Measurements from ENCODE around the gene CEND1. TPM values are rescaled to one million over a fixed set of nuclear protein-coding genes. Genes with fewer than 3 reads are reported as not detected.

Gene CEND1
- total and polyA plus RNA-seq, 2 donors (not counting 1 experiment from before 2014, with no cell fraction given), result 0.25 to 1.3 TPM

DNA sequence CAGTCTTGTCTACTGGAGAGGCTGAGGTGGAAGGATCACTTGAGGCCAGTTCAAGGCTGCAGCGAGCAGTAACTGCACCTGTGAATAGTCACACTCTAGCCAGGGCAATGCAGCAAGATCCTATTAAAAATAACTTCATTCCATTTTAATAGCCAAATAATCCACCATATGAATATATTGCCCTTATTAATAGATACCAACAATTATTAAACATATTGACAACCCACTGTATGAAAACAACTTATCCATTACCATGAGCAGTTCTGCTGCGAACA, 23.0 kb downstream of the CEND1 start:
- peaks cover 2% of the 10 kb centered on the region for H4K20me1 ChIP-seq (ENCODE audit: control insufficient read depth, extremely low read depth, insufficient read depth, low read length)
- H3K4me1 ChIP-seq (ENCODE audit: control insufficient read depth, extremely low read depth, insufficient read depth, low read length), result peaks cover 6% of the 10 kb centered on the region
- H2AFZ ChIP-seq (ENCODE audit: low read length), result no peak overlapping the region
- no peak overlapping the region for H3K4me2 ChIP-seq (ENCODE audit: extremely low read depth, insufficient read depth, low read length)
- H3K4me3 ChIP-seq (replicated peaks in 1 of 4; ENCODE audit: control extremely low read depth in 1 of 4, insufficient read depth in 1 of 4, low read depth in 3 of 4, low read length in 4 of 4), result no peak overlapping the region
- no peak for DNase-seq (ENCODE audit: low read depth in 2 of 2)
- no peaks in the 10 kb centered on the region for H3K27me3 ChIP-seq (ENCODE audit: control insufficient read depth, insufficient read depth, low read length)
- H3K9me3 ChIP-seq (ENCODE audit: control insufficient read depth, insufficient read depth, low read depth, low read length), result no peaks in the 10 kb centered on the region
- no peak overlapping the region for H3K27ac ChIP-seq (ENCODE audit: insufficient read depth, low read length)
- TF ChIP-seq, protein P1, sequence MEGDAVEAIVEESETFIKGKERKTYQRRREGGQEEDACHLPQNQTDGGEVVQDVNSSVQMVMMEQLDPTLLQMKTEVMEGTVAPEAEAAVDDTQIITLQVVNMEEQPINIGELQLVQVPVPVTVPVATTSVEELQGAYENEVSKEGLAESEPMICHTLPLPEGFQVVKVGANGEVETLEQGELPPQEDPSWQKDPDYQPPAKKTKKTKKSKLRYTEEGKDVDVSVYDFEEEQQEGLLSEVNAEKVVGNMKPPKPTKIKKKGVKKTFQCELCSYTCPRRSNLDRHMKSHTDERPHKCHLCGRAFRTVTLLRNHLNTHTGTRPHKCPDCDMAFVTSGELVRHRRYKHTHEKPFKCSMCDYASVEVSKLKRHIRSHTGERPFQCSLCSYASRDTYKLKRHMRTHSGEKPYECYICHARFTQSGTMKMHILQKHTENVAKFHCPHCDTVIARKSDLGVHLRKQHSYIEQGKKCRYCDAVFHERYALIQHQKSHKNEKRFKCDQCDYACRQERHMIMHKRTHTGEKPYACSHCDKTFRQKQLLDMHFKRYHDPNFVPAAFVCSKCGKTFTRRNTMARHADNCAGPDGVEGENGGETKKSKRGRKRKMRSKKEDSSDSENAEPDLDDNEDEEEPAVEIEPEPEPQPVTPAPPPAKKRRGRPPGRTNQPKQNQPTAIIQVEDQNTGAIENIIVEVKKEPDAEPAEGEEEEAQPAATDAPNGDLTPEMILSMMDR (conservative IDR thresholded peaks at IDR 0.05 in 1 of 2, IDR thresholded peaks at IDR 0.05 in 1 of 2; ENCODE audit: low read depth in 1 of 2, low read length in 2 of 2), result no peak
- no peak for TF ChIP-seq EZH2 (IDR thresholded peaks at IDR 0.05; ENCODE audit: low read length, missing control alignments)
- no peak overlapping the region for H3K9ac ChIP-seq (ENCODE audit: insufficient read depth, low read length)
- H3K79me2 ChIP-seq (ENCODE audit: control insufficient read depth, insufficient read depth, low read length), result peaks cover 9% of the 10 kb centered on the region
- H3K36me3 ChIP-seq (ENCODE audit: control insufficient read depth, insufficient read depth, low read length), result peaks cover 50% of the 10 kb centered on the region

DNA sequence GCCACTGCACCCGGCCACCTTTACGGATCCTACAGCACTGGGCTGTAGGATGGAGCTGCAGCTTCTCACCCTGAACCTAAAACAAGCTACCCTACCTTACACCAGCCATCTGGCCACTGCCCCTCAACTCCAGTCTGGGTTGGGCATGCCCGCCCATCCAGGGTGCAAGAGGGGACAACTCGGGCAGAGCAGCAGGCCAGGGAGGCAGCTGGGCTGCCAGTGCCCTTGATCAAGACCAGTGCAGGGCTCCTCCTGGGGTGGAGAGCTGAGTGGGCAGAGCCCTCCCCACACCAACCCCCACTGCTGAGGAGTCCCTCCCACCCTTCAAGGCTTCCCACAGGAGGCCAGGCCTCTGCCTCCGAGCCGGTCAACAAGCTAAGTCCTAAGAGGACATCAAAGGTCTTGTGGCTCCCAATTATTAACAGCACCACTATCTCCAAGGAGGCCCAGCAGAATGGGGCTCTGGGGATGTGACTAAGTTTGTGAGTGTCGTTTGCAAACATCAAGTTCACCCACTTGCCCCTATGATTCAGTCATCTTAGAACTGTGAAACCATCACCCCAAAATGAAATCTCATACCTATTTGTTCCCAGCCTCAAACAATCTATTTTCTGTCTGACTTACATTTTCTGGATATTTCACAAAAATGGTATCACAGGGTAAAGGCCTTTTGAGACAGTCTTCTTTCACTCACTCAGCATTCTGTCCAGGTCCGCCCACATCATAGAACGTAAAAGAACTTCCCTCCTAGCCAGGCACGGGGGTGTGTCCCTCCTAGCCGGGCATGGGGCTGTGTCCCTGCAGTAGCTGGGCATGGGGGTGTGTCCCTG, 23.6 kb downstream of the CEND1 start:
- TF ChIP-seq, protein P1 (conservative IDR thresholded peaks at IDR 0.05 in 1 of 2, IDR thresholded peaks at IDR 0.05 in 1 of 2; ENCODE audit: low read depth in 1 of 2, low read length in 2 of 2), result no peak
- no peak for TF ChIP-seq EZH2 (IDR thresholded peaks at IDR 0.05; ENCODE audit: low read length, missing control alignments)
- no peak overlapping the region for H3K4me3 ChIP-seq (replicated peaks in 1 of 4; ENCODE audit: control extremely low read depth in 1 of 4, insufficient read depth in 1 of 4, low read depth in 3 of 4, low read length in 4 of 4)
- H3K27ac ChIP-seq (ENCODE audit: insufficient read depth, low read length), result no peak overlapping the region
- H3K9ac ChIP-seq (ENCODE audit: insufficient read depth, low read length), result no peak overlapping the region
- peaks cover 6% of the 10 kb centered on the region for H3K4me1 ChIP-seq (ENCODE audit: control insufficient read depth, extremely low read depth, insufficient read depth, low read length)
- no peak for DNase-seq (ENCODE audit: low read depth in 2 of 2)
- peaks cover 47% of the 10 kb centered on the region for H3K36me3 ChIP-seq (ENCODE audit: control insufficient read depth, insufficient read depth, low read length)
- no peaks in the 10 kb centered on the region for H3K9me3 ChIP-seq (ENCODE audit: control insufficient read depth, insufficient read depth, low read depth, low read length)
- H3K27me3 ChIP-seq (ENCODE audit: control insufficient read depth, insufficient read depth, low read length), result no peaks in the 10 kb centered on the region
- peaks cover 2% of the 10 kb centered on the region for H4K20me1 ChIP-seq (ENCODE audit: control insufficient read depth, extremely low read depth, insufficient read depth, low read length)
- no peak overlapping the region for H3K4me2 ChIP-seq (ENCODE audit: extremely low read depth, insufficient read depth, low read length)
- H3K79me2 ChIP-seq (ENCODE audit: control insufficient read depth, insufficient read depth, low read length), result peaks cover 4% of the 10 kb centered on the region
- no peak overlapping the region for H2AFZ ChIP-seq (ENCODE audit: low read length)

DNA sequence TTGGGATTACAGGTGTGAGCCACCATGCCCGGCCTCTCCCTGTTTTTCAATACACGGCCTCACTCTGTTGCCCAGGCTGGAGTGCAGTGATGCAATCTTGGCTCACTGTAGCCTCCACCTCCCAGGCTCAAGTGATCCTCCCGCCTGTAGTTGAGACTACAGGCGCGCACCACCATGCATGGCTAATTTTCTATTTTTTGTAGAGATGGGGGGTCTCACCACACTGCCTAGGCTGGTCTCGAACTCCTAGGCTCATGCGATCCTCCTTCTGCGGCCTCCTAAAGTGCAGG, 24.1 kb downstream of the CEND1 start:
- no peak overlapping the region for H3K9ac ChIP-seq (ENCODE audit: insufficient read depth, low read length)
- no peak overlapping the region for H2AFZ ChIP-seq (ENCODE audit: low read length)
- H3K27ac ChIP-seq (ENCODE audit: insufficient read depth, low read length), result no peak overlapping the region
- peaks cover under 1% of the 10 kb centered on the region for H3K79me2 ChIP-seq (ENCODE audit: control insufficient read depth, insufficient read depth, low read length)
- no peaks in the 10 kb centered on the region for H3K27me3 ChIP-seq (ENCODE audit: control insufficient read depth, insufficient read depth, low read length)
- TF ChIP-seq, protein P1 (conservative IDR thresholded peaks at IDR 0.05 in 1 of 2, IDR thresholded peaks at IDR 0.05 in 1 of 2; ENCODE audit: low read depth in 1 of 2, low read length in 2 of 2), result no peak
- peaks cover 43% of the 10 kb centered on the region for H3K36me3 ChIP-seq (ENCODE audit: control insufficient read depth, insufficient read depth, low read length)
- H4K20me1 ChIP-seq (ENCODE audit: control insufficient read depth, extremely low read depth, insufficient read depth, low read length), result peaks cover 2% of the 10 kb centered on the region
- H3K9me3 ChIP-seq (ENCODE audit: control insufficient read depth, insufficient read depth, low read depth, low read length), result no peaks in the 10 kb centered on the region
- DNase-seq (ENCODE audit: low read depth in 2 of 2), result no peak
- H3K4me3 ChIP-seq (replicated peaks in 1 of 4; ENCODE audit: control extremely low read depth in 1 of 4, insufficient read depth in 1 of 4, low read depth in 3 of 4, low read length in 4 of 4), result no peak overlapping the region
- H3K4me1 ChIP-seq (ENCODE audit: control insufficient read depth, extremely low read depth, insufficient read depth, low read length), result peaks cover 6% of the 10 kb centered on the region
- no peak overlapping the region for H3K4me2 ChIP-seq (ENCODE audit: extremely low read depth, insufficient read depth, low read length)
